KMS-11 (cell line): ENCODE measurements around the gene PTGIS.

Source experiments
- H2AFZ ChIP-seq: fragments of 200-600 bp; sonication (generic); 2 replicates; pipeline ENCODE4 v1.6.1; 2016; ENCODE audit warnings: antibody characterized with exemption, mixed run types, low read depth
- H3K27ac ChIP-seq: fragments of 200-600 bp; sonication (generic); 2 replicates; pipeline ENCODE4 v1.6.1; 2016; ENCODE audit warnings: mild to moderate bottlenecking, mixed run types
- H3K27me3 ChIP-seq: fragments of 200-600 bp; sonication (generic); 2 replicates; pipeline ENCODE4 v1.6.1; 2017; ENCODE audit warnings: mild to moderate bottlenecking, low read depth, mixed run types, moderate library complexity; ENCODE audit not compliant: insufficient read depth
- H3K36me3 ChIP-seq: fragments of 200-600 bp; sonication (generic); 2 replicates; pipeline ENCODE4 v1.6.1; 2017; ENCODE audit warnings: mild to moderate bottlenecking, mixed run types; ENCODE audit not compliant: insufficient read depth
- H3K4me1 ChIP-seq: fragments of 200-600 bp; sonication (generic); 2 replicates; pipeline ENCODE4 v1.6.1; 2016; ENCODE audit warnings: mild to moderate bottlenecking, low read depth, mixed run types; ENCODE audit not compliant: poor library complexity, severe bottlenecking
- H3K4me2 ChIP-seq: fragments of 200-600 bp; sonication (generic); 2 replicates; pipeline ENCODE4 v1.7.0; 2016; ENCODE audit warnings: mild to moderate bottlenecking, mixed run types
- H3K4me3 ChIP-seq: fragments of 200-600 bp; sonication (generic); IDR thresholded peaks from 2 replicates; pipeline ENCODE4 v1.6.1; 2017; ENCODE audit warnings: low read depth, low read length, mixed read lengths; ENCODE audit not compliant: insufficient read depth
- H3K79me2 ChIP-seq: fragments of 200-600 bp; sonication (generic); 2 replicates; pipeline ENCODE4 v1.6.1; 2016; ENCODE audit warnings: low read depth, mixed run types; ENCODE audit not compliant: insufficient read depth
- H3K9ac ChIP-seq: fragments of 200-600 bp; sonication (generic); 2 replicates; pipeline ENCODE4 v1.6.1; 2016; ENCODE audit warnings: mild to moderate bottlenecking, mixed run types
- H4K20me1 ChIP-seq: fragments of 200-600 bp; sonication (generic); 2 replicates; pipeline ENCODE4 v1.6.1; 2016; ENCODE audit warnings: mild to moderate bottlenecking, mixed run types; ENCODE audit not compliant: insufficient read depth
- CTCF ChIP-seq: fragments of 200-600 bp; sonication (generic); conservative IDR thresholded peaks from 2 replicates; pipeline ENCODE4 v1.6.1; 2017; ENCODE audit warnings: low read depth, mild to moderate bottlenecking, antibody characterized with exemption, low read length, moderate library complexity, mixed read lengths

PTGIS gene

GRCh38 chr20:49529470-49529869 lies 38.5 kb downstream of the PTGIS start:
- Histone ChIP-seq H3K4me3 (no peak overlapping the region), H2AFZ (no peak overlapping the region), H3K4me1 (peaks cover 7% of the 10 kb centered on the region), H3K36me3 (no peaks in the 10 kb centered on the region), H3K4me2 (no peak overlapping the region), H3K27ac (no peak overlapping the region), H3K27me3 (no peaks in the 10 kb centered on the region), H4K20me1 (no peaks in the 10 kb centered on the region), H3K79me2 (no peaks in the 10 kb centered on the region), H3K9ac (no peak overlapping the region)
- TF ChIP-seq CTCF, result no peak

GRCh38 chr20:49526568-49526967 lies 41.4 kb downstream of the PTGIS start:
- Histone ChIP-seq H3K27ac (no peak overlapping the region), H4K20me1 (no peaks in the 10 kb centered on the region), H2AFZ (no peak overlapping the region), H3K9ac (no peak overlapping the region), H3K79me2 (no peaks in the 10 kb centered on the region), H3K36me3 (no peaks in the 10 kb centered on the region), H3K4me2 (no peak overlapping the region), H3K27me3 (no peaks in the 10 kb centered on the region), H3K4me3 (no peak overlapping the region), H3K4me1 (no peaks in the 10 kb centered on the region)
- TF ChIP-seq CTCF, result no peak

- no peak overlapping the region for H3K9ac ChIP-seq
- H3K27me3 ChIP-seq, result no peaks in the 10 kb centered on the region
- H4K20me1 ChIP-seq, result no peaks in the 10 kb centered on the region
- TF ChIP-seq CTCF, result no peak
- H3K4me3 ChIP-seq, result no peak overlapping the region
- no peaks in the 10 kb centered on the region for H3K79me2 ChIP-seq
- no peaks in the 10 kb centered on the region for H3K36me3 ChIP-seq
- H3K4me2 ChIP-seq, result no peak overlapping the region
- H2AFZ ChIP-seq, result no peak overlapping the region
- no peaks in the 10 kb centered on the region for H3K4me1 ChIP-seq
- no peak overlapping the region for H3K27ac ChIP-seq
Measured at GRCh38 chr20:49526056-49526455, 41.9 kb downstream of the PTGIS start.

- H3K27ac ChIP-seq, result no peak overlapping the region
- no peaks in the 10 kb centered on the region for H3K27me3 ChIP-seq
- no peak overlapping the region for H3K9ac ChIP-seq
- no peak for TF ChIP-seq CTCF
- no peaks in the 10 kb centered on the region for H3K36me3 ChIP-seq
- H2AFZ ChIP-seq, result no peak overlapping the region
- H3K4me1 ChIP-seq, result no peaks in the 10 kb centered on the region
- H4K20me1 ChIP-seq, result no peaks in the 10 kb centered on the region
- no peak overlapping the region for H3K4me2 ChIP-seq
- H3K79me2 ChIP-seq, result no peaks in the 10 kb centered on the region
- no peak overlapping the region for H3K4me3 ChIP-seq
Measured at GRCh38 chr20:49523767-49524360, 44.1 kb downstream of the PTGIS start.
